GM12878 (cell line): ENCODE measurements around the gene RNASE7. TPM values are rescaled to one million over a fixed set of nuclear protein-coding genes. Genes with fewer than 3 reads are reported as not detected.

Source experiments
- ATAC-seq: fragments of 200-7000 bp; cut with Tn5 transposase; 3 replicates; pipeline ENCODE4 v1.9.1; 2020; ENCODE audit warnings: mild to moderate bottlenecking, moderate library complexity
- BruUV-seq: library from RNA; stranded (reverse); fragments of 400-500 nt; replicated peaks from 2 replicates; lab custom pipeline; 2021; lab: Mats Ljungman, UMichigan
- CTCF ChIA-PET: fragments of 300-600 bp; sonication (Branson Sonifier 250); formaldehyde crosslinking; extraction: SDS; loops from one replicate; lab custom pipeline; 2021; ENCODE audit warnings: inconsistent platforms; lab: Yijun Ruan, JAX
- POLR2A ChIA-PET: fragments of 350-600 bp; formaldehyde crosslinking; extraction: SDS; loops from one replicate; lab custom pipeline; 2021; ENCODE audit warnings: inconsistent platforms; lab: Charles Lee
- RAD21 ChIA-PET: fragments of 300-600 bp; sonication (Branson Sonifier 250); formaldehyde crosslinking; loops from one replicate; lab custom pipeline; 2023; ENCODE audit warnings: antibody characterized with exemption; ENCODE audit not compliant: unreplicated experiment; lab: Charles Lee
- SMC1A ChIA-PET: fragments of 300-600 bp; sonication (Branson Sonifier 250); formaldehyde crosslinking; loops from one replicate; lab custom pipeline; 2023; ENCODE audit not compliant: unreplicated experiment, uncharacterized antibody; lab: Charles Lee
- DNase-seq: peaks from one replicate; pipeline ENCODE4 v3.0.0-alpha.2; 2011; ENCODE audit warnings: low read depth, low spot score
- FAIRE-seq: peaks from 3 replicates; lab custom pipeline; 2011; peaks lifted over from hg19 to GRCh38; lab: Jason Lieb, UNC
- H2AFZ ChIP-seq: 2 replicates; pipeline ENCODE4 v1.6.0; 2011; ENCODE audit warnings: low read depth, low read length, control low read depth; ENCODE audit not compliant: control insufficient read depth
- H3K27ac ChIP-seq: 2 replicates; pipeline ENCODE4 v1.5.1; 2011; ENCODE audit warnings: control low read depth; ENCODE audit not compliant: control insufficient read depth, insufficient read depth
- H3K27me3 ChIP-seq, 2 experiments: replicated peaks in 1 of 2; 2 replicates each; pipeline versions ENCODE4 v1.6.0 to v1.6.1; 2011; ENCODE audit warnings: low read length in 1 of 2; ENCODE audit not compliant: control insufficient read depth in 2 of 2, insufficient read depth in 2 of 2
- H3K36me3 ChIP-seq, 2 experiments: 2 replicates each; pipeline ENCODE4 v1.5.1; 2011; ENCODE audit warnings: low read length in 1 of 2; ENCODE audit not compliant: control insufficient read depth in 2 of 2, insufficient read depth in 2 of 2
- H3K4me1 ChIP-seq: 2 replicates; pipeline ENCODE4 v1.6.1; 2011; ENCODE audit warnings: mild to moderate bottlenecking, low read length, moderate library complexity, mixed read lengths; ENCODE audit not compliant: control insufficient read depth, insufficient read depth
- H3K4me2 ChIP-seq: 2 replicates; pipeline ENCODE4 v1.6.0; 2011; ENCODE audit warnings: control low read depth; ENCODE audit not compliant: control insufficient read depth, insufficient read depth
- H3K4me3 ChIP-seq: fragments of 200-600 bp; sonication (generic); 2 replicates; pipeline ENCODE4 v1.5.1; 2016
- H3K79me2 ChIP-seq: 2 replicates; pipeline ENCODE4 v1.6.0; 2011; ENCODE audit warnings: low read length; ENCODE audit not compliant: control insufficient read depth, insufficient read depth
- H3K9ac ChIP-seq: 2 replicates; pipeline ENCODE4 v1.8.0; 2011; ENCODE audit warnings: low read length, control low read depth, mixed read lengths; ENCODE audit not compliant: control insufficient read depth, insufficient read depth
- H3K9me3 ChIP-seq: replicated peaks from 3 replicates; pipeline ENCODE4 v1.5.1; 2011; ENCODE audit warnings: mild to moderate bottlenecking, low read length; ENCODE audit not compliant: control insufficient read depth, insufficient read depth
- H4K20me1 ChIP-seq: 2 replicates; pipeline ENCODE4 v1.6.0; 2011; ENCODE audit not compliant: control insufficient read depth, insufficient read depth
- IKZF1 ChIP-seq: fragments of 450-650 bp; conservative IDR thresholded peaks from 2 replicates; pipeline ENCODE4 v1.6.1; 2017; ENCODE audit warnings: antibody characterized with exemption, mild to moderate bottlenecking
- LARP7 ChIP-seq: fragments of 450-650 bp; IDR thresholded peaks from 2 replicates; pipeline ENCODE4 v1.6.1; 2017; ENCODE audit warnings: mild to moderate bottlenecking
- MTA2 ChIP-seq: fragments of 450-650 bp; IDR thresholded peaks from 2 replicates; pipeline ENCODE4 v1.6.1; 2016; ENCODE audit warnings: low read depth, mild to moderate bottlenecking, moderate library complexity
- PML ChIP-seq: IDR thresholded peaks from 2 replicates; pipeline ENCODE4 v1.6.1; 2012; ENCODE audit warnings: low read length, inconsistent platforms
- SIX5 ChIP-seq: IDR thresholded peaks from 2 replicates; pipeline ENCODE4 v1.6.1; 2011; ENCODE audit warnings: mild to moderate bottlenecking, low read depth, low read length, moderate library complexity; ENCODE audit not compliant: severe bottlenecking
- STAT1 ChIP-seq: fragments of 450-650 bp; conservative IDR thresholded peaks from 2 replicates; pipeline ENCODE4 v1.6.1; 2014; ENCODE audit warnings: antibody characterized with exemption, mild to moderate bottlenecking
- WRNIP1 ChIP-seq: IDR thresholded peaks from 2 replicates; pipeline ENCODE4 v1.6.1; 2011; ENCODE audit warnings: low read depth, low read length, improper control_type of control experiment, borderline replicate concordance
- WGBS: methylation state at CpG from one replicate; pipeline ENCODE4 v1.1.6; 2016; ENCODE audit warnings: low lambda C conversion rate; ENCODE audit not compliant: insufficient replicate concordance, insufficient coverage; ENCODE audit errors: missing lambda C conversion rate; 5-methylcytosine and 5-hydroxymethylcytosine counted together
- in situ Hi-C: fragments of 300-500 bp; cut with MboI; formaldehyde crosslinking; loops from 9 replicates; pipeline ENCODE4 v1.14.3; 2018; ENCODE audit warnings: mixed read lengths
- intact Hi-C: fragments of 100-400 bp; cut with micrococcal nuclease; formaldehyde crosslinking; loops from one replicate; pipeline ENCODE4 v1.14.2; 2022; ENCODE audit not compliant: unreplicated experiment
- polyA plus RNA-seq, 11 experiments: library from polyadenylated mRNA; depleted of rRNA in 4 of 11; unstranded in 6 of 11; stranded (reverse) in 5 of 11; fragments of >200 nt; fragmentation: Nextera tagmentation in 4 of 11; fragmentation: Illumina TruSeq in 1 of 11; extraction: Ambion mirVana in 4 of 11; extraction: Trizol in 1 of 11; gene quantifications; 1 replicate in 1 of 11; 2 replicates in 10 of 11; pipeline versions ENCODE4 v1.2.1 to v1.2.3, GENCODE V29; 2011 to 2016; ENCODE audit warnings: inconsistent platforms in 2 of 11, missing spikeins in 2 of 11, low read depth in 1 of 11
- total RNA-seq, 4 experiments: library from RNA; depleted of rRNA in 3 of 4; stranded (reverse); fragments of >200 nt in 3 of 4; fragmentation: Illumina TruSeq in 1 of 4; extraction: Trizol in 1 of 4; gene quantifications; 2 replicates each; pipeline versions ENCODE4 v1.2.1 to v1.2.3, GENCODE V29; 2013 to 2021
- TF ChIP-seq, protein P1 (sequence below): fragments of 450-650 bp; formaldehyde crosslinking; IDR thresholded peaks from 2 replicates; pipeline ENCODE4 v1.4.0; 2022; ENCODE audit warnings: mild to moderate bottlenecking, moderate library complexity

RNASE7 gene
- total and polyA plus RNA-seq, 10 of the 15 experiments (the other 5 are each of a cell fraction or from before 2014, with no cell fraction given): not detected

DNA sequence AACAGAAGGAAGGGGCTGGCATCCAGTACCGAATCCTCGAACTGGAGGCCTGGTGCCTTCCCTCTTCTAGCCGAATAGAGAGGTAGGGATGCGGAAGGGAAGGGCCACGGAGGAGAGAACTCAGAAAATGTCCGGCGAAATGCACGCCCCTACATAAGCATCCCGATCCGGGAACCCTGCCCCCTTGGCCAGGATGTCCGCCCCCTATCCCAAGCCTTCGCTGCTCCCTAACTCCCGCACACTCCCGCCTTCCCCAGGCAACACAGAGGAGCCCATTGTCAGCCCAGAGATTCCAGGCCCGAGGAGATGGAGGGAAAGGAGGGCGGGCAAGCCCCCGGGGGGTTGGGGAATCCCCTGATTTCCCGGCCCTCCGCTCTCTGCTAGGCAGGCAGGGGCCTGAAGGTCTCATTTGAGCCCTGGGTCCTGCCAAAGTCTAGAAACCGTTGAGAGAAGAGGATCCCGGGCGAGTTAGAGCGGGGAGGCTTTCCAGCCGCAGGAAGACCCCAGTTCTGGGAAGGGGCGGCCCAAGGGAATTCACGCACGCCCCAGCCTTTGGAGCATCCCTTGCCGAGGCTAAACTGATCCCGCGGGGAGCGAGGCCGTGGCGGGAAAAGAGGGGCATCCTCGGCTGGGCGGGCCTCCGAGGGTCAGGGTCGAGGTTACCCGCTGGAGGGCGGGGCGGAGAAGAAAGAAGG is 27.4 kb downstream of the RNASE7 start:
- Histone ChIP-seq H3K27ac (no peak overlapping the region), H3K4me2 (peak overlapping the region; percentile 67), H3K27me3 (peaks cover 9 to 20% of the 10 kb centered on the region in 2 experiments), H3K4me1 (peaks cover 29% of the 10 kb centered on the region), H3K4me3 (no peak overlapping the region), H4K20me1 (no peaks in the 10 kb centered on the region), H2AFZ (no peak overlapping the region), H3K9me3 (no peaks in the 10 kb centered on the region), H3K36me3 (no peaks in the 10 kb centered on the region), H3K79me2 (no peaks in the 10 kb centered on the region), H3K9ac (peak overlapping the region; percentile 6; the same call in 1 of the 2 replicates)
- no peak for DNase-seq
- ChIA-PET RAD21 (interaction anchor here (2.1 to 4.8 kb wide), 5 partner anchors 23 to 55 kb away, joined by 13 to 55 read pairs (median 26); no protein-coding TSS in a partner anchor), POLR2A (interaction anchor here (2.6 kb wide), 1 partner anchor 35 kb away, joined by 21 read pairs; no protein-coding TSS in a partner anchor)
- intact Hi-C loops: no loop called here
- no TSS peak for BruUV-seq
- no peak for ATAC-seq
- no peak for FAIRE-seq
- TF ChIP-seq MTA2 (no peak), IKZF1 (0 out of 2 replicates have a peak, but pooled peaks have one; percentile 10)
- TF ChIP-seq, all 136 proteins: peak for 1
- 6% methylated on average over 39 of the region's 40 CpGs for WGBS
- CTCF ChIA-PET: interaction anchor here (0.7 to 6.3 kb wide), 10 partner anchors 15 to 246 kb away, joined by 3 to 151 read pairs (median 25); partner anchors contain the start of gene TMEM253
- in situ Hi-C loops: no loop called here
- SMC1A ChIA-PET: interaction anchor here (0.6 to 3.2 kb wide), 9 partner anchors 8 to 419 kb away, joined by 3 to 30 read pairs (median 5); no protein-coding TSS in a partner anchor

GRCh38 chr14:21070083-21070609 is 28.0 kb downstream of the RNASE7 start, which contains the start of gene ARHGEF40:
Gene ARHGEF40 (plus strand): TSS chr14:21070304. CDS start chr14:21070397, 93 bp downstream.
- Histone ChIP-seq H3K27me3 (peaks cover 9 to 20% of the 10 kb centered on the region in 2 experiments), H3K9me3 (no peaks in the 10 kb centered on the region), H4K20me1 (no peaks in the 10 kb centered on the region), H3K4me2 (peak within 1 kb of the TSS; percentile 67), H3K4me1 (peaks cover 29% of the 10 kb centered on the region), H2AFZ (no peak within 1 kb of the TSS), H3K9ac (peak within 1 kb of the TSS; percentile 35), H3K4me3 (peak within 1 kb of the TSS; percentile 67), H3K79me2 (no peaks in the 10 kb centered on the region), H3K36me3 (no peaks in the 10 kb centered on the region), H3K27ac (no peak within 1 kb of the TSS)
- RAD21 ChIA-PET: interaction anchor here (1.3 to 3.0 kb wide), 6 partner anchors 22 to 55 kb away, joined by 4 to 42 read pairs (median 13); no protein-coding TSS in a partner anchor
- intact Hi-C loops (no loop called here), in situ Hi-C loops (no loop called here)
- WGBS: 3% methylated on average over 6 of the region's 63 CpGs
- POLR2A ChIA-PET: interaction anchor here (0.6 to 2.6 kb wide), 3 partner anchors 35 to 376 kb away, joined by 3 to 21 read pairs (median 7); no protein-coding TSS in a partner anchor
- no TSS peak for BruUV-seq
- FAIRE-seq (no peak), ATAC-seq (peak; percentile 38), DNase-seq (no peak)
- CTCF ChIA-PET: interaction anchor here (0.7 to 5.6 kb wide), 9 partner anchors 8 to 245 kb away, joined by 3 to 100 read pairs (median 16); partner anchors contain the start of gene TMEM253
- SMC1A ChIA-PET: interaction anchor here (1.0 to 3.1 kb wide), 5 partner anchors 25 to 428 kb away, joined by 3 to 30 read pairs (median 8); no protein-coding TSS in a partner anchor
- TF ChIP-seq, protein P1, sequence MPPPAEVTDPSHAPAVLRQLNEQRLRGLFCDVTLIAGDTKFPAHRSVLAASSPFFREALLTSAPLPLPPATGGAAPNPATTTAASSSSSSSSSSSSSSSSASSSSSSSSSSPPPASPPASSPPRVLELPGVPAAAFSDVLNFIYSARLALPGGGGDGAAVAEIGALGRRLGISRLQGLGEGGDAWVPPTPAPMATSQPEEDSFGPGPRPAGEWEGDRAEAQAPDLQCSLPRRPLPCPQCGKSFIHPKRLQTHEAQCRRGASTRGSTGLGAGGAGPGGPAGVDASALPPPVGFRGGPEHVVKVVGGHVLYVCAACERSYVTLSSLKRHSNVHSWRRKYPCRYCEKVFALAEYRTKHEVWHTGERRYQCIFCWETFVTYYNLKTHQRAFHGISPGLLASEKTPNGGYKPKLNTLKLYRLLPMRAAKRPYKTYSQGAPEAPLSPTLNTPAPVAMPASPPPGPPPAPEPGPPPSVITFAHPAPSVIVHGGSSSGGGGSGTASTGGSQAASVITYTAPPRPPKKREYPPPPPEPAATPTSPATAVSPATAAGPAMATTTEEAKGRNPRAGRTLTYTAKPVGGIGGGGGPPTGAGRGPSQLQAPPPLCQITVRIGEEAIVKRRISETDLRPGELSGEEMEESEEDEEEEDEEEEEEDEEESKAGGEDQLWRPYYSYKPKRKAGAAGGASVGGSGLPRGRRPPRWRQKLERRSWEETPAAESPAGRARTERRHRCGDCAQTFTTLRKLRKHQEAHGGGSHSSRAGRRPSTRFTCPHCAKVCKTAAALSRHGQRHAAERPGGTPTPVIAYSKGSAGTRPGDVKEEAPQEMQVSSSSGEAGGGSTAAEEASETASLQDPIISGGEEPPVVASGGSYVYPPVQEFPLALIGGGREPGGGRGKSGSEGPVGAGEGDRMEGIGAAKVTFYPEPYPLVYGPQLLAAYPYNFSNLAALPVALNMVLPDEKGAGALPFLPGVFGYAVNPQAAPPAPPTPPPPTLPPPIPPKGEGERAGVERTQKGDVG (CRISPR knock-in tag): no peak
- no peak for TF ChIP-seq SIX5
- TF ChIP-seq STAT1: no peak
- TF ChIP-seq LARP7: peak; percentile 66; the same call in 1 of the 2 replicates
- TF ChIP-seq WRNIP1: no peak
- no peak for TF ChIP-seq PML
